ENCODE measurements around the gene TBX6. TPM values are rescaled to one million over a fixed set of nuclear protein-coding genes. Genes with fewer than 3 reads are reported as not detected.

Gene TBX6
- total and polyA plus RNA-seq, 2 donors, result 0.52 to 2.6 TPM

- Histone ChIP-seq H3K4me1 (ENCODE audit: control insufficient read depth in 2 of 2, insufficient read depth in 2 of 2, low read length in 2 of 2) (peaks cover 19 to 38% of the 10 kb centered on the region in 2 donors), H3K36me3 (ENCODE audit: control insufficient read depth in 2 of 2, insufficient read depth in 2 of 2, low read length in 1 of 2) (peaks cover 32 to 35% of the 10 kb centered on the region in 2 donors), H3K9me3 (ENCODE audit: control insufficient read depth in 2 of 2, insufficient read depth in 1 of 2, low read length in 1 of 2) (no peaks in the 10 kb centered on the region), H3K27me3 (ENCODE audit: control insufficient read depth in 2 of 2, insufficient read depth in 1 of 2, low read length in 1 of 2) (no peaks in the 10 kb centered on the region), H3K27ac (ENCODE audit: low read depth in 1 of 2, low read length in 1 of 2) (peak within 1 kb of the TSS; percentile 97 to 99), H3K4me3 (ENCODE audit: low read length in 2 of 2) (peak within 1 kb of the TSS; percentile 76 to 89)
- DNase-seq (ENCODE audit: low read depth in 6 of 9, low spot score in 9 of 9), result peak; percentile 75 to 97 (median 92)
- under 1% methylated on average over 99 of the region's 99 CpGs for WGBS
These were observed 26.4 kb downstream of the TBX6 start, which contains the start of gene ALDOA for GRCh38 chr16:30065102-30065942. TSS of gene ALDOA (plus strand) at chr16:30065760. CDS start at chr16:30066898, 1,138 bp downstream.

GRCh38 chr16:30064729-30065101, 27.0 kb downstream of the TBX6 start:
- H3K36me3 ChIP-seq (ENCODE audit: control insufficient read depth in 2 of 2, insufficient read depth in 2 of 2, low read length in 1 of 2), result peaks cover 26 to 29% of the 10 kb centered on the region in 2 donors
- no peaks in the 10 kb centered on the region for H3K9me3 ChIP-seq (ENCODE audit: control insufficient read depth in 2 of 2, insufficient read depth in 1 of 2, low read length in 1 of 2)
- peaks cover 19 to 37% of the 10 kb centered on the region in 2 donors for H3K4me1 ChIP-seq (ENCODE audit: control insufficient read depth in 2 of 2, insufficient read depth in 2 of 2, low read length in 2 of 2)
- H3K4me3 ChIP-seq (ENCODE audit: low read length in 2 of 2), result peak overlapping the region; percentile 76 to 89
- peak overlapping the region; percentile 97 to 99 for H3K27ac ChIP-seq (ENCODE audit: low read depth in 1 of 2, low read length in 1 of 2)
- peak in 1 of 9 donors; percentile 20 for DNase-seq (ENCODE audit: low read depth in 6 of 9, low spot score in 9 of 9)
- WGBS, result under 1% methylated on average over 25 of the region's 25 CpGs
- H3K27me3 ChIP-seq (ENCODE audit: control insufficient read depth in 2 of 2, insufficient read depth in 1 of 2, low read length in 1 of 2), result no peaks in the 10 kb centered on the region

DNA sequence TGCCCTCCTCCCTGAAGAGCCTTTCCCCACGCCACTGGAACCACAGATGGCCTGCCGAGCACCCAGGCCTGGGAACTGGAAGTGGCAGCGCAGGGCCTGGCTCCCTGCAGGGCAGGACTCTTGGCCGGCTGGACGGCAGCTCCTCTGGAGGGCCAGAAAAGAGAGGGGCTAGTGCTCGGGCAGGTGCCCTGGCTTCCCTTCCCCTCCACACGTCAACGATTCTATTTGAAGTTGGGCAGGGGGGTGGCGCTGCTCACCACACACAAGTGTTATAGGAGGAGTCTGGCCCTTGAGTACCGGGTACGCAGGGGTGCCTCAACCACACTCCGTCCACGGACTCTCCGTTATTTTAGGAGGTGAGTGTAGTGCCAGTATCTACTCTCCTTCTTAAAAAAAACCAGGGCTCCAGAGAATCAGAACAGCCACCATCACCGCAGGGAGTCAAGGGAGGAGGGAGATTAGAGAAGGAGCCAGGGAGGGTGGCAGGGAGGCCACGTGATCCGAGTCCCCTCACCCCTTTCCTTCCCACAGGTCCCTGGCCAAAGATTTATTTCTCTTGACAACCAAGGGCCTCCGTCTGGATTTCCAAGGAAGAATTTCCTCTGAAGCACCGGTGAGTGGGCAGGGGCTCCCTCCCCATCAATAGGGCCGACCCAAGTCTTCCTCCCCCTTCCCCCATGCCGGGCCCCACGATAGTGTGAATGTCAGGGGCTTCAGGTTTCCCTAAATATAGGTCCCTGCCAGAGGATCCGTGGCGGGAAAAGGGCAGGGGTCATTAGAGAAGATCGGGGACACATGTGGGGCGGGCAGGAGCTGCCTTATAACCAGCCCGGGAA, 27.6 kb downstream of the TBX6 start:
- H3K36me3 ChIP-seq (ENCODE audit: control insufficient read depth in 2 of 2, insufficient read depth in 2 of 2, low read length in 1 of 2), result peaks cover 20 to 23% of the 10 kb centered on the region in 2 donors
- peak overlapping the region; percentile 97 to 99 for H3K27ac ChIP-seq (ENCODE audit: low read depth in 1 of 2, low read length in 1 of 2)
- DNase-seq (ENCODE audit: low read depth in 6 of 9, low spot score in 9 of 9), result peak in 6 of 9 donors; percentile 60 to 87 (median 68)
- H3K4me3 ChIP-seq (ENCODE audit: low read length in 2 of 2), result peak overlapping the region; percentile 76 to 89
- no peaks in the 10 kb centered on the region for H3K9me3 ChIP-seq (ENCODE audit: control insufficient read depth in 2 of 2, insufficient read depth in 1 of 2, low read length in 1 of 2)
- H3K27me3 ChIP-seq (ENCODE audit: control insufficient read depth in 2 of 2, insufficient read depth in 1 of 2, low read length in 1 of 2), result no peaks in the 10 kb centered on the region
- H3K4me1 ChIP-seq (ENCODE audit: control insufficient read depth in 2 of 2, insufficient read depth in 2 of 2, low read length in 2 of 2), result peaks cover 19 to 31% of the 10 kb centered on the region in 2 donors
- 3% methylated on average over 27 of the region's 27 CpGs for WGBS

DNA sequence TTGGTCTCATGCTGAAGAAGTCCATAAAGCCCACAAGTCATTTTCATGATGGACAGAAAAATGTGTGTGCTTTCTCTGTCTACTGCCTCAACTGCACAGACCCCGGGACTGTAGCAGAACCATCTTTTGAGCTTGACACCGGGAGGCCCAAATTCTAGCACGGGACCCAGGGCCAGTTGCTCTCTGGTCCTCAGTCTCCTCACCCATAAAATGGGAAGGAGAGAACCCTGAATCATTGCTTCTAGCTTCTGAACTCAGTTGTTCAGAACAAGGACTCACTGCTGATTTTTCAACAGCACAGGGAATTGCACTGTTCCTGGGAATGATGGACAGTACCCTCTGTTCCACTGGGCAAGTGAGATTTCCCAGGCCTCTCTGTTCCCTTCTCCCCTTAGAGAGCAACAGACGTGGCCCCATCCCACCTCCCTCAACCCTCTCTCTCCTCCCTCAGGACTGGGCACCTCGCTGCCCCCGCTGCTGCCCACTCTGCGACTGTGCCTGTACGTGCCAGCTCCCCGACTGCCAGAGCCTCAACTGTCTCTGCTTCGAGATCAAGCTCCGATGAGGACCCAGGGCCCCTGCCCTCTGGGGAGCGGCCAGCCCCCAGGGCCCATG, 28.3 kb downstream of the TBX6 start:
- Histone ChIP-seq H3K36me3 (ENCODE audit: control insufficient read depth in 2 of 2, insufficient read depth in 2 of 2, low read length in 1 of 2) (peaks cover 13 to 16% of the 10 kb centered on the region in 2 donors), H3K27ac (ENCODE audit: low read depth in 1 of 2, low read length in 1 of 2) (peak overlapping the region; percentile 97 to 99), H3K27me3 (ENCODE audit: control insufficient read depth in 2 of 2, insufficient read depth in 1 of 2, low read length in 1 of 2) (no peaks in the 10 kb centered on the region), H3K9me3 (ENCODE audit: control insufficient read depth in 2 of 2, insufficient read depth in 1 of 2, low read length in 1 of 2) (no peaks in the 10 kb centered on the region), H3K4me3 (ENCODE audit: low read length in 2 of 2) (peak overlapping the region; percentile 76 to 89), H3K4me1 (ENCODE audit: control insufficient read depth in 2 of 2, insufficient read depth in 2 of 2, low read length in 2 of 2) (peaks cover 19 to 27% of the 10 kb centered on the region in 2 donors)
- DNase-seq (ENCODE audit: low read depth in 6 of 9, low spot score in 9 of 9), result no peak
- WGBS, result 66% methylated on average over 12 of the region's 12 CpGs

DNA sequence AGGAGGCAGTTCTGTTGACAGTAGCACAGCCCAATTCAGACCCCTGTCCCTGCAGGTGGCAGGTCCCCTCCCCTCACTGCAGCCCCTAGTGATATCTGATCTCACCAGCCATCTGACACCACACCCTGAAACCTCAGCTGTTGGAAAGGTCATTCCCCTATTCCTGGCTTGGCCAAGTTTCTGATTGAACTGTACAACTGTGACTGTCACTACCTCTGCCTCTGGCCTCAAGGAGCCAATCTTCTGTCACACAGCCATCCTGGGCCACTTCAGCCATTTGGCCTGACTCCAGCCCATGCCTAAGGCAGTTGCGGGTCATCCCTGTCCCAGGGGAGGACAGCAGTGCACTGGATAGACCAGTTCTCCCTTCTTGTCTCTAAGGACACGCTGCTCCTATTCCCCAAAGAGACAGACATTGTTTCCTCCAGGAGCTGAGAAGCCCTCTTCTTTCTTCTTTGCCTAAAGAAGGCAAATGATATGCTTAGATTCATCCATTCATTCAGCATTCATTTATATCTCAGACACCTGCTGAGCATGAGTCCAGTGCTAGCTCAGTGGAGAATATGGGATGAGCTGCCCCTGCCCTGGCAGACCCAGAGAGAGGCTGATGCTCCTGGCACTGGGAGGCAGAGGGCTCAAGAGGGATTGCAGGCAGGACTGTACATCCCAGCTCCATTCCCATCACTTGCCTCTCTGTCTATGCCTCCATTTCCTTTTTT, 30.7 kb downstream of the TBX6 start:
- Histone ChIP-seq H3K27ac (ENCODE audit: low read depth in 1 of 2, low read length in 1 of 2) (no peak overlapping the region), H3K9me3 (ENCODE audit: control insufficient read depth in 2 of 2, insufficient read depth in 1 of 2, low read length in 1 of 2) (no peaks in the 10 kb centered on the region), H3K4me3 (ENCODE audit: low read length in 2 of 2) (no peak overlapping the region), H3K36me3 (ENCODE audit: control insufficient read depth in 2 of 2, insufficient read depth in 2 of 2, low read length in 1 of 2) (no peaks in the 10 kb centered on the region), H3K27me3 (ENCODE audit: control insufficient read depth in 2 of 2, insufficient read depth in 1 of 2, low read length in 1 of 2) (no peaks in the 10 kb centered on the region), H3K4me1 (ENCODE audit: control insufficient read depth in 2 of 2, insufficient read depth in 2 of 2, low read length in 2 of 2) (peaks cover 7 to 12% of the 10 kb centered on the region in 2 donors)
- WGBS, result 88% methylated on average over 2 of the region's 2 CpGs
- DNase-seq (ENCODE audit: low read depth in 6 of 9, low spot score in 9 of 9), result no peak

DNA sequence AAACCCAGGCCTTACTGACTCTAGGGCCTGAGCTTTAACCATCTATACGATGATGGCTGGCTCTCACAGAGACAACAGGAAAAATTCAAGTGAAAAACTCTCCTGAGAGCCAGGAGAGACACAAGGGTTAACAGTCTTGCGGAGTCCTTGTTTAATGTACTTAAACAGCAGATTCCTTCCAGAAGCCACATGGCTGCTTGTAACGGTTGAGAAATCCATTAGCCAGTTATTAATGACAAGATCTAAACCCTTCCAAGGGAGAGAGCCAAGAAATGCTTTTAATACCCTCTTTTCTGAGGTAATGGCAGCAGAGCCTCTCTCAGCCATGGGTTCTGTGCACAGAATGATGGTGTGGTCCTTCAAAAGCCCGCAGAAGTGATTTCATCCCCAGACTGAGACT, 31.4 kb downstream of the TBX6 start:
- 96% methylated on average over 4 of the region's 4 CpGs for WGBS
- peaks cover 7 to 16% of the 10 kb centered on the region in 2 donors for H3K4me1 ChIP-seq (ENCODE audit: control insufficient read depth in 2 of 2, insufficient read depth in 2 of 2, low read length in 2 of 2)
- no peak overlapping the region for H3K27ac ChIP-seq (ENCODE audit: low read depth in 1 of 2, low read length in 1 of 2)
- no peaks in the 10 kb centered on the region for H3K9me3 ChIP-seq (ENCODE audit: control insufficient read depth in 2 of 2, insufficient read depth in 1 of 2, low read length in 1 of 2)
- H3K36me3 ChIP-seq (ENCODE audit: control insufficient read depth in 2 of 2, insufficient read depth in 2 of 2, low read length in 1 of 2), result no peaks in the 10 kb centered on the region
- H3K4me3 ChIP-seq (ENCODE audit: low read length in 2 of 2), result no peak overlapping the region
- no peaks in the 10 kb centered on the region for H3K27me3 ChIP-seq (ENCODE audit: control insufficient read depth in 2 of 2, insufficient read depth in 1 of 2, low read length in 1 of 2)
- DNase-seq (ENCODE audit: low read depth in 6 of 9, low spot score in 9 of 9), result no peak

DNA sequence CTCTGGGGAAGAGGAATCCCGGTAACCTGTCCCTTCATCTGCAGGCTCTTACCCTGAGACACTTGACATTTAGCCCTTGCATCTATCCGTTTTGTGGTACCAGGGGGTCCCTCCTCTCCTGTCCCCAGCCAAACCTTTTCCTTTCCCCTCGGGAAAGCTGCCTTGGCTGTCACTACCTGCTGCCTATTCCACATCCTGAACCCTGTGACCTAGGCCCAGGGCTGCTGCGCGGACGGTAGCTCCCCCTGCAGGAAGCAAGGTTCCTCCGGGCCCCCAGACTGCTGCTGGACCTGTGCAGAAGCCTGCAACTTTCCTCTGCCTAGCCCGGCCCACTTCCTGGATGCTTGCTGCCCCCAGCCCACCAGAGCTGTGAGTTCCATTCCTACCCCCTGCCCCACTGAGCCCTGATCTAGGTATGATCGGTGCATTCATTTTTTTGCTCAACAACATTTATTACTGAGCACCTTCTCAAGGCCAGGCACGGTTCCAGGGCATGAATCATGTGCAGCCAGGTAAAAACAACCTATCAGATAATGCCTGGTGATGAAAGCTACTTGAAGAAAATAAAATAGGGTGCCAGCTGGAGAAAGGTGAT, 36.7 kb downstream of the TBX6 start:
- H3K9me3 ChIP-seq (ENCODE audit: control insufficient read depth in 2 of 2, insufficient read depth in 1 of 2, low read length in 1 of 2), result no peaks in the 10 kb centered on the region
- H3K4me3 ChIP-seq (ENCODE audit: low read length in 2 of 2), result no peak overlapping the region
- no peaks in the 10 kb centered on the region for H3K27me3 ChIP-seq (ENCODE audit: control insufficient read depth in 2 of 2, insufficient read depth in 1 of 2, low read length in 1 of 2)
- no peak overlapping the region for H3K27ac ChIP-seq (ENCODE audit: low read depth in 1 of 2, low read length in 1 of 2)
- WGBS, result 44% methylated on average over 10 of the region's 10 CpGs
- DNase-seq (ENCODE audit: low read depth in 6 of 9, low spot score in 9 of 9), result peak in 2 of 9 donors; percentile 61 to 63
- H3K4me1 ChIP-seq (ENCODE audit: control insufficient read depth in 2 of 2, insufficient read depth in 2 of 2, low read length in 2 of 2), result peaks cover 7 to 35% of the 10 kb centered on the region in 2 donors
- no peaks in the 10 kb centered on the region for H3K36me3 ChIP-seq (ENCODE audit: control insufficient read depth in 2 of 2, insufficient read depth in 2 of 2, low read length in 1 of 2)

GRCh38 chr16:30054451-30054850, 37.3 kb downstream of the TBX6 start:
- no peaks in the 10 kb centered on the region for H3K9me3 ChIP-seq (ENCODE audit: control insufficient read depth in 2 of 2, insufficient read depth in 1 of 2, low read length in 1 of 2)
- WGBS, result 95% methylated on average over 8 of the region's 8 CpGs

More at GRCh38 chr16:30054451-30054850, 37.3 kb downstream of the TBX6 start:
- H3K27ac ChIP-seq (ENCODE audit: low read depth in 1 of 2, low read length in 1 of 2), result no peak overlapping the region
- H3K4me3 ChIP-seq (ENCODE audit: low read length in 2 of 2), result no peak overlapping the region
- H3K27me3 ChIP-seq (ENCODE audit: control insufficient read depth in 2 of 2, insufficient read depth in 1 of 2, low read length in 1 of 2), result no peaks in the 10 kb centered on the region
- H3K4me1 ChIP-seq (ENCODE audit: control insufficient read depth in 2 of 2, insufficient read depth in 2 of 2, low read length in 2 of 2), result peaks cover 7 to 35% of the 10 kb centered on the region in 2 donors
- DNase-seq (ENCODE audit: low read depth in 6 of 9, low spot score in 9 of 9), result no peak
- H3K36me3 ChIP-seq (ENCODE audit: control insufficient read depth in 2 of 2, insufficient read depth in 2 of 2, low read length in 1 of 2), result no peaks in the 10 kb centered on the region

Measured in thymus (tissue), 11 donors.